HL-60 (cell line): ENCODE measurements around the gene SPG11.
A peak's percentile ranks its signal among the peaks of the same experiment; 100 is the strongest.
"Not testable (repeated sequence)": the region's sequence is repeated elsewhere in the genome, so short reads cannot be mapped to it uniquely, and the experiment has no call there.

Experiments
- DNase-seq, 2 experiments: peaks; one replicate each; pipeline ENCODE4 v3.0.0-alpha.2; 2010 to 2020; ENCODE audit warnings: low read depth in 1 of 2, low spot score in 1 of 2
- H3K27ac ChIP-seq: fragments of 250-450 bp; sonication (Bioruptor Pico); replicated peaks from 2 replicates; pipeline ENCODE4 v1.5.1; 2020; ENCODE audit warnings: mild to moderate bottlenecking, moderate library complexity
- H3K27me3 ChIP-seq: fragments of 250-450 bp; sonication (Bioruptor Pico); 2 replicates; pipeline ENCODE4 v1.5.1; 2021; ENCODE audit warnings: mild to moderate bottlenecking, moderate library complexity; ENCODE audit not compliant: insufficient read depth, poor library complexity, severe bottlenecking
- H3K4me3 ChIP-seq: replicated peaks from 2 replicates; pipeline ENCODE4 v1.5.1; 2011; ENCODE audit warnings: mild to moderate bottlenecking, control low read depth, low read length; ENCODE audit not compliant: insufficient read depth
- GABPA ChIP-seq: IDR thresholded peaks from 2 replicates; pipeline ENCODE4 v1.6.1; 2012; ENCODE audit warnings: low read depth
- POLR2AphosphoS5 ChIP-seq: IDR thresholded peaks from 2 replicates; pipeline ENCODE4 v1.6.1; 2012; ENCODE audit warnings: low read depth
- SPI1 ChIP-seq: IDR thresholded peaks from 2 replicates; pipeline ENCODE4 v1.6.1; 2012; ENCODE audit warnings: low read depth, mild to moderate bottlenecking, borderline replicate concordance
- TF ChIP-seq, protein P1 (sequence below): IDR thresholded peaks from one replicate; pipeline ENCODE4 v1.5.1; 2011; ENCODE audit warnings: low read length, control low read depth, inconsistent platforms; ENCODE audit not compliant: insufficient read depth
- TF ChIP-seq, protein P2 (sequence below): IDR thresholded peaks from 2 replicates; pipeline ENCODE4 v1.6.1; 2012; ENCODE audit warnings: low read depth; ENCODE audit not compliant: insufficient replicate concordance

Gene SPG11

DNA sequence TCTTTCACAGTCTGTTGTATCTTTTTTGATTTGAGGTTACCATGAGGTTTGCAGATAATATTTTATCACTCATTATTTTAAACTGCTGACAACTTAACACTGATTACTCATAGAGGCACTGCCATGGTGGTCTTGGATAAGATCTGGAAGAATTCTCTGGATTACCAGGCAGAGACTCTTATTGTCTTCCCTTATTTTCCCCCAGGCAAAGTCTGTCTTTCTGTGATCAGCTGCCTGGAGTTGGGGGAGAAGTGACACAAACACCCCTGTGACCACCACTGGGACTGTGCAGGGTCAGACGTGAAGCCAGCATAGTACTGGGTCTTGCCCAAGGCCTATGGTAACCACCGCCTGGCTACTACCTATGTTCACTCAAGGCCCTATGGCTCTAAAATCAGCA, 42.9 kb upstream of the SPG11 start:
- TF ChIP-seq POLR2AphosphoS5: no peak
- TF ChIP-seq, protein P1, sequence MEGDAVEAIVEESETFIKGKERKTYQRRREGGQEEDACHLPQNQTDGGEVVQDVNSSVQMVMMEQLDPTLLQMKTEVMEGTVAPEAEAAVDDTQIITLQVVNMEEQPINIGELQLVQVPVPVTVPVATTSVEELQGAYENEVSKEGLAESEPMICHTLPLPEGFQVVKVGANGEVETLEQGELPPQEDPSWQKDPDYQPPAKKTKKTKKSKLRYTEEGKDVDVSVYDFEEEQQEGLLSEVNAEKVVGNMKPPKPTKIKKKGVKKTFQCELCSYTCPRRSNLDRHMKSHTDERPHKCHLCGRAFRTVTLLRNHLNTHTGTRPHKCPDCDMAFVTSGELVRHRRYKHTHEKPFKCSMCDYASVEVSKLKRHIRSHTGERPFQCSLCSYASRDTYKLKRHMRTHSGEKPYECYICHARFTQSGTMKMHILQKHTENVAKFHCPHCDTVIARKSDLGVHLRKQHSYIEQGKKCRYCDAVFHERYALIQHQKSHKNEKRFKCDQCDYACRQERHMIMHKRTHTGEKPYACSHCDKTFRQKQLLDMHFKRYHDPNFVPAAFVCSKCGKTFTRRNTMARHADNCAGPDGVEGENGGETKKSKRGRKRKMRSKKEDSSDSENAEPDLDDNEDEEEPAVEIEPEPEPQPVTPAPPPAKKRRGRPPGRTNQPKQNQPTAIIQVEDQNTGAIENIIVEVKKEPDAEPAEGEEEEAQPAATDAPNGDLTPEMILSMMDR: no peak
- no peak for TF ChIP-seq SPI1
- TF ChIP-seq, protein P2, sequence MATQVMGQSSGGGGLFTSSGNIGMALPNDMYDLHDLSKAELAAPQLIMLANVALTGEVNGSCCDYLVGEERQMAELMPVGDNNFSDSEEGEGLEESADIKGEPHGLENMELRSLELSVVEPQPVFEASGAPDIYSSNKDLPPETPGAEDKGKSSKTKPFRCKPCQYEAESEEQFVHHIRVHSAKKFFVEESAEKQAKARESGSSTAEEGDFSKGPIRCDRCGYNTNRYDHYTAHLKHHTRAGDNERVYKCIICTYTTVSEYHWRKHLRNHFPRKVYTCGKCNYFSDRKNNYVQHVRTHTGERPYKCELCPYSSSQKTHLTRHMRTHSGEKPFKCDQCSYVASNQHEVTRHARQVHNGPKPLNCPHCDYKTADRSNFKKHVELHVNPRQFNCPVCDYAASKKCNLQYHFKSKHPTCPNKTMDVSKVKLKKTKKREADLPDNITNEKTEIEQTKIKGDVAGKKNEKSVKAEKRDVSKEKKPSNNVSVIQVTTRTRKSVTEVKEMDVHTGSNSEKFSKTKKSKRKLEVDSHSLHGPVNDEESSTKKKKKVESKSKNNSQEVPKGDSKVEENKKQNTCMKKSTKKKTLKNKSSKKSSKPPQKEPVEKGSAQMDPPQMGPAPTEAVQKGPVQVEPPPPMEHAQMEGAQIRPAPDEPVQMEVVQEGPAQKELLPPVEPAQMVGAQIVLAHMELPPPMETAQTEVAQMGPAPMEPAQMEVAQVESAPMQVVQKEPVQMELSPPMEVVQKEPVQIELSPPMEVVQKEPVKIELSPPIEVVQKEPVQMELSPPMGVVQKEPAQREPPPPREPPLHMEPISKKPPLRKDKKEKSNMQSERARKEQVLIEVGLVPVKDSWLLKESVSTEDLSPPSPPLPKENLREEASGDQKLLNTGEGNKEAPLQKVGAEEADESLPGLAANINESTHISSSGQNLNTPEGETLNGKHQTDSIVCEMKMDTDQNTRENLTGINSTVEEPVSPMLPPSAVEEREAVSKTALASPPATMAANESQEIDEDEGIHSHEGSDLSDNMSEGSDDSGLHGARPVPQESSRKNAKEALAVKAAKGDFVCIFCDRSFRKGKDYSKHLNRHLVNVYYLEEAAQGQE: no peak
- no peak for TF ChIP-seq GABPA
- Histone ChIP-seq H3K27ac (no peak overlapping the region), H3K4me3 (no peak overlapping the region), H3K27me3 (no peaks in the 10 kb centered on the region)
- no peak for DNase-seq

DNA sequence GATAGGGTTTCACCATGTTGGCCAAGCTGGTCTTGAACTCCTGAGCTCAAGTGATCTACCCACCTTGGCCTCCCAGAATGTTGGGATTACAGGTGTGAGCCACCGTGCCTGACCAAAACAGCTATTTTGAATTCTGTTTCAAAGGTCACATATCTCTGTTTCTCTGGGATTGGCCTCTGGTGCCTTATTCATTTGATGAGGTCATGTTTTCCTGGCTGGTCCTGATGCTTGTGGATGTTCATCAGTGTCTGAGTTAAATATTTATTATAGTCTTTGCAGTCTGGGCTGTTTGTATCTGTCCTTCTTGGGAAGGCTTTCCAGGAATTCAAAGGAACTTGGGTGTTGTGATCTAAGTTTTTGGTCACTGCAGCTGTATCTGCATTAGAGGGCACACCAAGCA, 42.5 kb upstream of the SPG11 start:
- Histone ChIP-seq H3K27me3 (no peaks in the 10 kb centered on the region), H3K4me3 (no peak overlapping the region), H3K27ac (no peak overlapping the region)
- TF ChIP-seq, protein P1: no peak
- TF ChIP-seq, protein P2: no peak
- TF ChIP-seq SPI1 (no peak), GABPA (no peak), POLR2AphosphoS5 (no peak)
- DNase-seq: no peak

DNA sequence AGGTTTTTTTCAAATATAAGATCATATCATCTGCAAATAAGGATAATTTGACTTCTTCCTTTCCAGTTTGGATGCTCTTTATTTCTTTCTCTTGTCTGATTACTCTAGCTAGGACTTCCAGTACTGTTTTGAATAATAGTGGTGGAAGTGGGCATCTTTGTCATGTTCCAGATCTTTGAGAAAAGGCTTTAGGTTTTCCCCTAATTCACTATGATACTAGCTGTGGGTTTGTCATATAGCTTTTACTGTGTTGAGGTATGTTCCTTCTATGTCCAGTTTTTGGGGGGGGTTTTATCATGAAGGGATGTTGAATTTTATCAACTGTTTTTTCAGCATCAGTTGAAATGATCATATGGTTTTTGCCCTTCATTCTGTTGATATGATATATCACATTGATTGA, 37.2 kb upstream of the SPG11 start:
- H3K4me3 ChIP-seq, DNase-seq, H3K27me3 ChIP-seq, H3K27ac ChIP-seq: not testable (repeated sequence)

DNA sequence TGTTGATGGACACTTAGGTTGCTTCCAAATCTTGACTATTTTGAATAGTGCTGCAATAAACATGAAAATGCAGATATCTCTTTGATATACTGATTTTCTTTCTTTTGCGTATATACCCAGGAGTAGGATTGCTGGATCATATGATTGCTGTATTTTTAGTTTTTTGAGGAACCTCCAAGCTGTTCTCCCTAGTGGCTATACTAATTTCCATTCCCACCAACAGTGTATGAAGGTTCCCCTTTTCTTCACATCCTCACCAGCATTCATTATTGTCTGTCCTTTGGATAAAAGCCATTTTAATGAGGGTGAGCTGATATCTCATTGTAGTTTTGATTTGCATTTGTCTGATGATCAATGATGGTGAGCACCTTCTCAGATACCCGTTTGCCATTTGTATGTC, 35.2 kb upstream of the SPG11 start:
- TF ChIP-seq, protein P1: no peak
- 0 out of 2 replicates have a peak, but pooled peaks have one; percentile 36 for TF ChIP-seq SPI1
- no peak for DNase-seq

More for the DNA sequence above, 35.2 kb upstream of the SPG11 start:
- H3K27me3 ChIP-seq: no peaks in the 10 kb centered on the region
- no peak overlapping the region for H3K27ac ChIP-seq
- H3K4me3 ChIP-seq: no peak overlapping the region
